Spleen (tissue), 7 donors: ENCODE data around the gene PLD4.

ENCODE experiments used
- CTCF ChIP-seq, 11 experiments: fragments of 200-600 bp in 7 of 11; fragments of 450-650 bp in 4 of 11; sonication (generic) in 4 of 11; IDR thresholded peaks in 8 of 11; conservative IDR thresholded peaks in 3 of 11; 1 replicate in 7 of 11; 2 replicates in 4 of 11; pipeline versions ENCODE4 v1.4.0 to v1.8.0; 2016 to 2021; ENCODE audit warnings: antibody characterized with exemption in 11 of 11, inconsistent platforms in 4 of 11, mild to moderate bottlenecking in 1 of 11
- POLR2A ChIP-seq, 3 donors: fragments of 450-650 bp; IDR thresholded peaks; one replicate each; pipeline ENCODE4 v1.5.1; 2017; ENCODE audit warnings: antibody characterized with exemption in 3 of 3, mild to moderate bottlenecking in 1 of 3
- donor health status: DM: no; HTN: no; CAD: no; lungs with moderate emphysema.
- donor health status: DM: no; HTN: no; CAD: no.
- donor health status: DM: no; HTN: no; CAD: no.

- TF ChIP-seq CTCF (IDR thresholded peaks at IDR 0.05 in 8 of 11, conservative IDR thresholded peaks at IDR 0.05 in 3 of 11): no peak
- TF ChIP-seq POLR2A (IDR thresholded peaks at IDR 0.05): no peak
These were observed 655 bp downstream of the PLD4 start for GRCh38 chr14:104925214-104925854.
